Motor neuron (in vitro differentiated cells): ENCODE data around the gene MROH2A. TPM values are rescaled to one million over a fixed set of nuclear protein-coding genes. Genes with fewer than 3 reads are reported as not detected.
A peak's percentile ranks its signal among the peaks of the same experiment; 100 is the strongest.

Experiments
- ATAC-seq, 8 experiments: fragments of 200-7000 bp; cut with Tn5 transposase; replicated peaks in 6 of 8; 2 replicates each; pipeline ENCODE4 v1.8.0; 2021; ENCODE audit warnings: mild to moderate bottlenecking in 8 of 8, moderate library complexity in 8 of 8
- H3K27ac ChIP-seq, 2 donors: fragments of 250-450 bp; sonication (Bioruptor Pico); 2 replicates each; pipeline ENCODE4 v1.9.0; 2021; ENCODE audit warnings: antibody characterized with exemption in 2 of 2, mild to moderate bottlenecking in 2 of 2, moderate library complexity in 1 of 2
- H3K4me1 ChIP-seq, 2 donors: fragments of 250-450 bp; sonication (Bioruptor Pico); replicated peaks in 1 of 2; 2 replicates each; pipeline ENCODE4 v1.6.1; 2021; ENCODE audit warnings: antibody characterized with exemption in 2 of 2, mild to moderate bottlenecking in 2 of 2, moderate library complexity in 1 of 2
- H3K4me3 ChIP-seq, 5 donors: fragments of 250-450 bp; sonication (Bioruptor Pico); 2 replicates each; pipeline ENCODE4 v1.9.0; 2021; ENCODE audit warnings: antibody characterized with exemption in 5 of 5, mild to moderate bottlenecking in 5 of 5, moderate library complexity in 4 of 5
- WGBS, 10 experiments: fragments of 450-650 bp; shearing (Covaris generic); methylation state at CpG; one replicate each; pipeline ENCODE4 v1.0.0; 2022; 5-methylcytosine and 5-hydroxymethylcytosine counted together
- in situ Hi-C, 9 experiments: fragments of 400-800 bp; cut with MboI; loops; one replicate each; pipeline ENCODE4 v1.15.0; 2021; ENCODE audit warnings: low sequenced_read_pairs in 9 of 9, low pct_unique_long_range_greater_than_20kb in 2 of 9; ENCODE audit not compliant: unreplicated experiment in 9 of 9
- total RNA-seq, 8 experiments: library from RNA; unstranded; fragments of 300-600 nt; gene quantifications; 2 replicates each; pipeline versions ENCODE4 v1.2.3 to v1.2.4, GENCODE V29; 2022

MROH2A gene
- total RNA-seq, 8 experiments from 2014 or later = 0.29 to 0.66 (median 0.31) TPM; not detected in 5

- WGBS, 10 experiments = 64 to 96% (median 75%) methylated on average over 2 to 15 of the region's 16 CpGs; no CpG with 5 or more reads in 1 of the 10 experiments
- Histone ChIP-seq H3K27ac (no peak overlapping the region), H3K4me1 (peaks cover 3% of the 10 kb centered on the region in 2 donors), H3K4me3 (no peak overlapping the region)
- in situ Hi-C loops = no loop called here
- ATAC-seq = no peak
These were observed 6.0 kb upstream of the MROH2A start for GRCh38 chr2:233772153-233772552.

DNA sequence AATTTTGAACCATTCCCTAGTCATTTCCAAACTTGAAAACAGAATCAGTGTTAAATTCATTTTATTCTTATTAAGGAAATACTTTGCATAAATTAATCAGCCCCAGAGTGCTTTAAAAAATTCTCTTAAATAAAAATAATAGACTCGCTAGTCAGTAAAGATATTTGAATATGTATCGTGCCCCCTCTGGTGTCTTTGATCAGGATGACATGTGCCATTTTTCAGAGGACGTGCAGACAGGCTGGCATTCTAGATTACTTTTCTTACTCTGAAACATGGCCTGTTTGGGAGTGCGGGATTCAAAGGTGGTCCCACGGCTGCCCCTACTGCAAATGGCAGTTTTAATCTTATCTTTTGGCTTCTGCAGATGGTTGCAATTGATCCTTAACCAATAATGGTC, 5.5 kb upstream of the MROH2A start:
- Histone ChIP-seq H3K4me3 (no peak overlapping the region), H3K4me1 (peaks cover 3% of the 10 kb centered on the region in 2 donors), H3K27ac (no peak overlapping the region)
- 52 to 100% (median 71%) methylated on average over 2 to 5 of the region's 5 CpGs; no CpG with 5 or more reads in 4 of the 10 experiments for WGBS, 10 experiments
- in situ Hi-C loops = no loop called here
- no peak for ATAC-seq

- Histone ChIP-seq H3K4me3 (no peak overlapping the region), H3K4me1 (no peaks in the 10 kb centered on the region), H3K27ac (no peak overlapping the region)
- in situ Hi-C loops = no loop called here
- no peak for ATAC-seq
- WGBS, 10 experiments = 83 to 100% methylated on average over 1 of the region's 5 CpGs; no CpG with 5 or more reads in 8 of the 10 experiments
These were observed 4.3 kb upstream of the MROH2A start for GRCh38 chr2:233773854-233774253.

DNA sequence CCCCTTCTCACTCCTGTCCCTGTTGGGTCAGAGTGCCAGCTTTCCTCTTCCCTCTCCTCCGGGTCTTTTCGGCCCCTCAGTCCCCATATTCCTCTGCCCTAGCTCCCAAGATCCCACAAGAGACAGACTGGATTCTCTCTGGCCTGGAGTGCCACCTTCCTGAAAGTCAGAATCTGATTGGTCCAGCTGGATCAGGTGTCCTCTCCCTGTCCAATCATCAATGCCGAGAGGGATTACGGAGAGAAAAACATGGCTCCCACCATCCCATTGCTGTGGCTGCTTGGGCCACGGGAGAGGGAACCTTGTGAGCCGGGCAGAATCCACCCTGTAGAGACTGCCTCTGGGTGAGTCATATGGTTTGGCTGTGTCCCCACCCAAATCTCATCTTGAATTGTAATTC, 2.7 kb upstream of the MROH2A start:
- Histone ChIP-seq H3K4me1 (no peaks in the 10 kb centered on the region), H3K27ac (no peak overlapping the region), H3K4me3 (no peak overlapping the region)
- WGBS, 10 experiments = 31 to 100% (median 86%) methylated on average over 1 to 6 of the region's 6 CpGs; no CpG with 5 or more reads in 4 of the 10 experiments
- ATAC-seq = peak in 2 of 8 experiments; percentile 26 to 32
- in situ Hi-C loops = no loop called here

DNA sequence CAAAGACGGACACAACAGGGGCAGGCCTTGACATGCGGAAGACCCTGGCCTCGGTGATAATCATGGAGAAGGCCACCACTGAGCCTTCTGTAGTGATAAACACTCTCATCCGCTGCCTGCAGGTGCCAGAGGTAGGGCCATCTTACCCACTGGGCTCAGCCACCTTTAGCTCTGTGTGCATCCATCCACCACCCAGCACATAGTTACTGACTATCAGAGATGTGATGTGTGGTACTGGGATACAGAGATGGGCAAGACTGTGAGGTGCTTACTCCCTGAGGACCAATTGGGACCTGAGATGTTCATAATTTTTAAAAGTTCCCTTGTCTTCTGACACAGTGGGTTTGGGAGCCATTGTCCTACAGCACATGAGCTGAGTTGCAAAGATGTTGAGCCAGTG, 1.6 kb downstream of the MROH2A start:
- H3K4me1 ChIP-seq = no peaks in the 10 kb centered on the region
- WGBS, 10 experiments = 100% methylated on average over 1 to 3 of the region's 4 CpGs; no CpG with 5 or more reads in 8 of the 10 experiments
- H3K27ac ChIP-seq = no peak overlapping the region
- in situ Hi-C loops = no loop called here
- H3K4me3 ChIP-seq = no peak overlapping the region
- no peak for ATAC-seq

- Histone ChIP-seq H3K27ac (no peak overlapping the region), H3K4me3 (no peak overlapping the region), H3K4me1 (no peaks in the 10 kb centered on the region)
- in situ Hi-C loops = no loop called here
- ATAC-seq = peak in 2 of 8 experiments; percentile 81 to 87
- WGBS, 10 experiments = 2 to 93% (median 83%) methylated on average over 1 to 4 of the region's 4 CpGs
These were observed 2.6 kb downstream of the MROH2A start for GRCh38 chr2:233780771-233781170.

GRCh38 chr2:233789554-233789953, 11.4 kb downstream of the MROH2A start:
- Histone ChIP-seq H3K4me1 (no peaks in the 10 kb centered on the region), H3K4me3 (no peak overlapping the region), H3K27ac (no peak overlapping the region)
- no peak for ATAC-seq
- in situ Hi-C loops = no loop called here
- 40 to 100% (median 82%) methylated on average over 1 to 3 of the region's 7 CpGs; no CpG with 5 or more reads in 2 of the 10 experiments for WGBS, 10 experiments

DNA sequence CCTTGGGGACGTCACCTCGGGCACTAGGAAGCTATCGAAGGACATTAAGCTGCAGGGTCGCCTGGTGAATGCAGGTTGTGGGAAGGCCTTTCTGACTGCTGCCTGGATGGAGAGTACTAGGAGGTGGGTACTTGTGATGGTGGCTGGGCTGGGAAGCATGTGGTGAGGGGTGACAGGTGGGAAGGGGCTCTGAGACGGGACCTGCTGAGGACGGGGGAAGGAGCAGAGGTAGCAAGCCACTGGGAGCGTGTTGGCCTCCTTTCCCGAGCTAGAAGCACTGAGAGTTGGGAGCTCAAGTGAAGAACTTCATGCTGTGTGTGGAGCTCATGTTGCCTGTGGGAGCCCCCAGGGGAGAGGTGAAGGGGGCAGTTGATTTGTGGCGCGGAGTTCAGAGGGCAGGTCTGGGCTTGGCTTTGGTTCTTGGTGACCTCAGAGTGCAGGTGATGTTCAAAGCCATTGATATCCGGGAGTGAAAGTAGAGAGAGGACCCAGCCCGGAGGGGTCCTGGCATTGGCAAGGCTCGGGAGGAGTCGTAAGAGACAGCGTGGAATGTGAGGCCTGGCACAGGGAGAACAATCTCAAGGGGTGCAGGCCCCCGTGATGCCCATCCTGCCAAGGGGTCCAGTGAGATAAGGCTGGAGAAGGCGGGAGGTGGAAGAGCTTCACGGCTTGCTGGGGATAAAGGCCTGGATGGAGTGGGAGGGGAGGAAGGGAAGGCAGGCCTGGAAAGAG, 13.2 kb downstream of the MROH2A start:
- ATAC-seq = no peak
- Histone ChIP-seq H3K4me1 (no peaks in the 10 kb centered on the region), H3K4me3 (no peak overlapping the region), H3K27ac (no peak overlapping the region)
- WGBS, 10 experiments = 48 to 89% (median 85%) methylated on average over 3 to 15 of the region's 18 CpGs; no CpG with 5 or more reads in 5 of the 10 experiments
- in situ Hi-C loops = no loop called here

GRCh38 chr2:233791883-233792329, 13.8 kb downstream of the MROH2A start:
- no peak overlapping the region for H3K4me3 ChIP-seq
- in situ Hi-C loops = no loop called here
- ATAC-seq = no peak

DNA sequence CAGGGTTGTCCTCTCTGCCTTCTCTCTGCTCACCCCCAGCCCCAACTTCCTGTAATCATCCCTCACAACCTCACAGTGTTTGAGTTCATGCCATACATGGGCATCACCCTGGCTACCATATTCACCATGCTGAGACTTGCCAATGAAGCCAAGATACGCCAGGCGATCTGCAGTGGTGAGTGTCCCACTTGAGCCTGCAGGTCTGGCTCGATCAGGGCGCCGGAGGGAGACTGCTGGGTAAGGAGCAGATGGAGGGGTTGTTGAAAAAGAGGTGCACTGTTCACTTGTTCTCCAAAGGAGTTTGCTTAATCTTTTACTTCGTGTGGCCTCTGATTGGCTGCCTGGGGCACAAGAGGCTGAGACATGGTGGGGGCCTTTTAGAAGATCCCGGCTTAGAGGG, 14.6 kb downstream of the MROH2A start:
- H3K4me1 ChIP-seq = no peaks in the 10 kb centered on the region
- H3K27ac ChIP-seq = no peak overlapping the region
- H3K4me3 ChIP-seq = no peak overlapping the region
- ATAC-seq = no peak
- in situ Hi-C loops = no loop called here
- WGBS, 10 experiments = 67 to 97% (median 79%) methylated on average over 1 to 6 of the region's 7 CpGs; no CpG with 5 or more reads in 3 of the 10 experiments

More at GRCh38 chr2:233791883-233792329, 13.8 kb downstream of the MROH2A start:
- Histone ChIP-seq H3K27ac (no peak overlapping the region), H3K4me1 (no peaks in the 10 kb centered on the region)
- WGBS, 10 experiments = 62 to 80% (median 67%) methylated on average over 1 to 8 of the region's 9 CpGs; no CpG with 5 or more reads in 5 of the 10 experiments

DNA sequence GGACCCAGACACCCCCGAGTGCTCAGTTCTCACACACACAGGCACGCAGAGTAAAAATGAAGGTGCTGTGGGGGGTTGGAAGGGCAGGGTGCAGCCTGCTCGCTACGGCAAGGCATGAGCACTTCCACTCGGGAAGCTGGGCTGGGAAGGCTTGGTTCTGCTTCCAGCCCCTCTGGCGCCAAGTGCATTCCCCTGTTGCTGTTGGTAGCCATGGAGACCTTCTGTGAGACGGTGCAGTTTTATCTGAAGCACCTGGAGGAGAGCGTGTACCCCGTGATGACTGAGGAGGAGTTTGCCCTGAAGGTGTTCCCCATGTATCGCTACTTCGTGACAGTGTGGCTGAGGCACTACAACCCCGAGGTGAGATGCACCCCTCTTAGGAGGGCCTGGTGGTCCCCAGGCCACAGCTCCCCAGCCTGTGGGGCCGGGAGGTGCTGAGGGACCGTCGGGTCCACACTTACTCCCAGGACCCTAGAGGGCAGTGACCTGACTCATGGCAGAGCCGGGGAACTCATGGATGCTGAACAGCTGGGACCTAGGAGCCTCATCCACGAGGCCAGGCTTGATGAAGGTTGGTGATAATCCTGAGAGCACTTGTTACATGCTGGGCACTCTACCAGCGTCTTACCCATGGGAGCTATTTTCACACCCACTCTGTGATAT, 15.5 kb downstream of the MROH2A start:
- no peak overlapping the region for H3K4me3 ChIP-seq
- H3K27ac ChIP-seq = no peak overlapping the region
- in situ Hi-C loops = no loop called here
- whole genome bisulfite sequencing, 10 experiments = 43 to 100% (median 80%) methylated on average over 1 to 9 of the region's 18 CpGs; no CpG with 5 or more reads in 3 of the 10 experiments
- no peak for ATAC-seq
- no peaks in the 10 kb centered on the region for H3K4me1 ChIP-seq

- WGBS, 10 experiments = 67 to 94% (median 89%) methylated on average over 2 to 9 of the region's 17 CpGs; no CpG with 5 or more reads in 5 of the 10 experiments
- H3K4me1 ChIP-seq = no peaks in the 10 kb centered on the region
- ATAC-seq = no peak
- H3K4me3 ChIP-seq = no peak overlapping the region
- in situ Hi-C loops = no loop called here
- H3K27ac ChIP-seq = no peak overlapping the region
These were observed 16.1 kb downstream of the MROH2A start for GRCh38 chr2:233794128-233794658.

DNA sequence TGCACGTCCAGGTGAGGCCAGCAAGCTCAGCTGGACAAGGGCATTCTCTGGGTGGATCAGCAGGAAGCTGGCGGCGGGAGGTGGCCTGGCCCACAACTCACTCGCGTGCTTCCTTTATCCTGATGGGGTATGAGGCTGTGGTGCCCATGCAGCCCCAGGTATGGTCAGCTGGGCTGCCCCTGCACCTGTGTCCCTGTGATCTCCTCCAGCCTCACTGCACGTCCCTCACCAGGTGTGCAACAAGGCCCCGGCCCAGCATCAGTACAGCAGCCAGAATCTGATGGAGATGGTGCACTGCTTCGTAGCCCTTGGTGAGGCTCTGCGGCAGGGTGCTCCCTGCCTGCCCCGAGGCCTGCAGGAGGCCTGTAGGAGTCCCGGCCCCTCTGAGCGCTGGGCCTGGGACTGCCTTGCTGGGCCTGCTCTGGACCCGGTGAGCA, 17.6 kb downstream of the MROH2A start:
- no peak for ATAC-seq
- Histone ChIP-seq H3K4me1 (no peaks in the 10 kb centered on the region), H3K27ac (no peak overlapping the region), H3K4me3 (no peak overlapping the region)
- in situ Hi-C loops = no loop called here
- 92 to 100% (median 100%) methylated on average over 1 to 7 of the region's 13 CpGs; no CpG with 5 or more reads in 7 of the 10 experiments for WGBS, 10 experiments
